ENCODE measurements around the gene RPS6KB1. TPM values are rescaled to one million over a fixed set of nuclear protein-coding genes. Genes with fewer than 3 reads are reported as not detected.
A peak's percentile ranks its signal among the peaks of the same experiment; 100 is the strongest.

Gene RPS6KB1
- total and polyA plus RNA-seq, 10 of the 15 experiments (the other 5 are each of a cell fraction or from before 2014, with no cell fraction given) = 6.6 to 33.2 (median 26.0) TPM

DNA sequence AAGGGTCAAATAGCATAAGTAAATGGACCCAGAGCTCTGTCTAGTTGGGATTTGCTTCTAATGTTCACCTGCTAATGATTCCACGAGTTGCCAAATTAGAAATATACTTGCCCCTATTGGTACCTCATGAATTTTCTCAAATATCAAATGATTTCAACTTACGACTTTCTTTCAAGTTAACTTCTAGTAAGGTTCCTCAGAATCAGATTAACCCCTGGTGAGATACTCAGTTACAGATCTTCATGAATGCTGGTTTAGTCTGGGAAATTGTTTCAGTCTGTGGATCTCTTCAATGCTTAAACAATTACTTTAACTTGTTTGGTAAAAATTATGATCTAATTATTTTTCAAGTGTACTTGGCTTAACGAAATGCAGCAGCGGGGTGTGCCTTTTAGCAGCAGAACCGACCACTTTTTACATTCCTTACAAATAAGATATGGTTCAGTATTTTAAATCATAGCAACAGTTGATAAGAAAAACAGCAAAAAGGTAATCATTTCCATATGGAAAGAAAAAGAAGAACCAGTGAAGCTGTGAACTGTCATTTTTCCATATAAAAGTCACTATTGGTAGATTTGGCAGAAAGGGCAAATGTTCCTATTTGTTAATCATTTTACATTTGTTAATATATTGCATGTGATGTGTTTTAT is 34.6 kb upstream of the RPS6KB1 start:
- ATAC-seq (no peak), DNase-seq (ENCODE audit: low read depth, low spot score) (no peak), FAIRE-seq (no peak)
- H3K4me3 ChIP-seq = no peak overlapping the region
- H3K27ac ChIP-seq (ENCODE audit: control insufficient read depth, insufficient read depth) = no peak overlapping the region
- no peaks in the 10 kb centered on the region for H3K36me3 ChIP-seq (ENCODE audit: control insufficient read depth in 2 of 2, insufficient read depth in 2 of 2, low read length in 1 of 2)
- 96% methylated on average over 5 of the region's 5 CpGs for WGBS (ENCODE audit: insufficient coverage, insufficient replicate concordance, low lambda C conversion rate, missing lambda C conversion rate)
- H2AFZ ChIP-seq (ENCODE audit: control insufficient read depth, low read depth, low read length) = no peak overlapping the region
- H3K79me2 ChIP-seq (ENCODE audit: control insufficient read depth, insufficient read depth, low read length) = no peaks in the 10 kb centered on the region
- H3K9ac ChIP-seq (ENCODE audit: control insufficient read depth, insufficient read depth, low read length) = no peak overlapping the region
- ChIA-PET CTCF (interaction anchor here (0.6 to 3.1 kb wide), 18 partner anchors 13 to 215 kb away, joined by 3 to 25 read pairs (median 6); partner anchors contain the start of genes PTRH2 and VMP1), POLR2A (interaction anchor here (0.7 to 2.2 kb wide), 9 partner anchors 9 to 126 kb away, joined by 3 to 27 read pairs (median 3); no protein-coding TSS in a partner anchor), RAD21 (ENCODE audit: unreplicated experiment) (interaction anchor here (0.6 to 3.7 kb wide), 14 partner anchors 11 to 547 kb away, joined by 3 to 24 read pairs (median 5); no protein-coding TSS in a partner anchor), SMC1A (ENCODE audit: uncharacterized antibody, unreplicated experiment) (interaction anchor here (0.6 to 2.1 kb wide), 22 partner anchors 13 to 336 kb away, joined by 3 to 18 read pairs (median 5); partner anchors contain the start of gene TUBD1)
- H3K4me1 ChIP-seq (ENCODE audit: control insufficient read depth, insufficient read depth, low read length) = 0 out of 2 replicates have a peak, but pooled peaks cover 2% of the 10 kb centered on the region
- no peaks in the 10 kb centered on the region for H3K9me3 ChIP-seq (replicated peaks; ENCODE audit: control insufficient read depth, insufficient read depth, low read length)
- H3K4me2 ChIP-seq (ENCODE audit: control insufficient read depth, insufficient read depth) = no peak overlapping the region
- BruUV-seq (replicated peaks) = no TSS peak
- TF ChIP-seq, protein P1, sequence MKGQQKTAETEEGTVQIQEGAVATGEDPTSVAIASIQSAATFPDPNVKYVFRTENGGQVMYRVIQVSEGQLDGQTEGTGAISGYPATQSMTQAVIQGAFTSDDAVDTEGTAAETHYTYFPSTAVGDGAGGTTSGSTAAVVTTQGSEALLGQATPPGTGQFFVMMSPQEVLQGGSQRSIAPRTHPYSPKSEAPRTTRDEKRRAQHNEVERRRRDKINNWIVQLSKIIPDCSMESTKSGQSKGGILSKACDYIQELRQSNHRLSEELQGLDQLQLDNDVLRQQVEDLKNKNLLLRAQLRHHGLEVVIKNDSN (IDR thresholded peaks at IDR 0.05; ENCODE audit: borderline replicate concordance, extremely low read length, insufficient read depth, low read depth, low read length) = no peak
- TF ChIP-seq NFXL1 (IDR thresholded peaks at IDR 0.05; ENCODE audit: borderline replicate concordance) = peak; percentile 73; the same call in 1 of the 2 replicates
- TF ChIP-seq, protein P2, sequence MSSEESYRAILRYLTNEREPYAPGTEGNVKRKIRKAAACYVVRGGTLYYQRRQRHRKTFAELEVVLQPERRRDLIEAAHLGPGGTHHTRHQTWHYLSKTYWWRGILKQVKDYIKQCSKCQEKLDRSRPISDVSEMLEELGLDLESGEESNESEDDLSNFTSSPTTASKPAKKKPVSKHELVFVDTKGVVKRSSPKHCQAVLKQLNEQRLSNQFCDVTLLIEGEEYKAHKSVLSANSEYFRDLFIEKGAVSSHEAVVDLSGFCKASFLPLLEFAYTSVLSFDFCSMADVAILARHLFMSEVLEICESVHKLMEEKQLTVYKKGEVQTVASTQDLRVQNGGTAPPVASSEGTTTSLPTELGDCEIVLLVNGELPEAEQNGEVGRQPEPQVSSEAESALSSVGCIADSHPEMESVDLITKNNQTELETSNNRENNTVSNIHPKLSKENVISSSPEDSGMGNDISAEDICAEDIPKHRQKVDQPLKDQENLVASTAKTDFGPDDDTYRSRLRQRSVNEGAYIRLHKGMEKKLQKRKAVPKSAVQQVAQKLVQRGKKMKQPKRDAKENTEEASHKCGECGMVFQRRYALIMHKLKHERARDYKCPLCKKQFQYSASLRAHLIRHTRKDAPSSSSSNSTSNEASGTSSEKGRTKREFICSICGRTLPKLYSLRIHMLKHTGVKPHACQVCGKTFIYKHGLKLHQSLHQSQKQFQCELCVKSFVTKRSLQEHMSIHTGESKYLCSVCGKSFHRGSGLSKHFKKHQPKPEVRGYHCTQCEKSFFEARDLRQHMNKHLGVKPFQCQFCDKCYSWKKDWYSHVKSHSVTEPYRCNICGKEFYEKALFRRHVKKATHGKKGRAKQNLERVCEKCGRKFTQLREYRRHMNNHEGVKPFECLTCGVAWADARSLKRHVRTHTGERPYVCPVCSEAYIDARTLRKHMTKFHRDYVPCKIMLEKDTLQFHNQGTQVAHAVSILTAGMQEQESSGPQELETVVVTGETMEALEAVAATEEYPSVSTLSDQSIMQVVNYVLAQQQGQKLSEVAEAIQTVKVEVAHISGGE (CRISPR knock-in tag; IDR thresholded peaks at IDR 0.05) = no peak
- H3K27me3 ChIP-seq (replicated peaks in 1 of 2; ENCODE audit: control insufficient read depth in 2 of 2, insufficient read depth in 2 of 2, low read length in 1 of 2) = no peaks in the 10 kb centered on the region
- intact Hi-C loops (cut with micrococcal nuclease; ENCODE audit: unreplicated experiment) = no loop called here
- H4K20me1 ChIP-seq (ENCODE audit: control insufficient read depth, insufficient read depth) = no peaks in the 10 kb centered on the region
- in situ Hi-C loops (cut with MboI) = no loop called here

Measured in GM12878 (cell line).